PC-9 (cell line): ENCODE data around the gene CDH1. TPM values are rescaled to one million over a fixed set of nuclear protein-coding genes. Genes with fewer than 3 reads are reported as not detected.

Experiments
- BruUV-seq: library from RNA; stranded (reverse); fragments of 400-500 nt; replicated peaks from 2 replicates; lab custom pipeline; 2021; lab: Mats Ljungman, UMichigan
- CTCF ChIA-PET: fragments of 300-600 bp; sonication (Branson Sonifier 250); formaldehyde crosslinking; loops from one replicate; lab custom pipeline; 2022; ENCODE audit warnings: antibody characterized with exemption; lab: Charles Lee
- POLR2A ChIA-PET: fragments of 300-600 bp; sonication (Branson Sonifier 250); formaldehyde crosslinking; loops from one replicate; lab custom pipeline; 2022; ENCODE audit warnings: antibody characterized with exemption; ENCODE audit not compliant: unreplicated experiment; lab: Charles Lee
- DNase-seq, 2 experiments: peaks; one replicate each; pipeline versions ENCODE4 v3.0.0 to v3.0.0-alpha.2; 2015 to 2022; ENCODE audit warnings: mixed read lengths in 1 of 2
- H2AFZ ChIP-seq: fragments of 200-600 bp; sonication (generic); 2 replicates; pipeline ENCODE4 v1.8.1; 2017; ENCODE audit warnings: antibody characterized with exemption
- H3F3A ChIP-seq: fragments of 200-600 bp; sonication (generic); 2 replicates; pipeline ENCODE4 v1.8.1; 2017; ENCODE audit warnings: antibody characterized with exemption, mild to moderate bottlenecking, low read depth; ENCODE audit not compliant: insufficient read depth
- H3K27ac ChIP-seq: fragments of 200-600 bp; sonication (generic); 2 replicates; pipeline ENCODE4 v1.6.1; 2016; ENCODE audit warnings: mixed run types
- H3K27me3 ChIP-seq: fragments of 200-600 bp; sonication (generic); 2 replicates; pipeline ENCODE4 v1.6.1; 2016; ENCODE audit warnings: low read depth, mixed run types; ENCODE audit not compliant: insufficient read depth
- H3K36me3 ChIP-seq: fragments of 200-600 bp; sonication (generic); 2 replicates; pipeline ENCODE4 v1.6.1; 2016; ENCODE audit warnings: low read depth, mixed run types
- H3K4me1 ChIP-seq: fragments of 200-600 bp; sonication (generic); replicated peaks from 2 replicates; pipeline ENCODE4 v1.6.1; 2016; ENCODE audit warnings: mixed run types; ENCODE audit not compliant: insufficient read depth
- H3K4me2 ChIP-seq: fragments of 200-600 bp; sonication (generic); 2 replicates; pipeline ENCODE4 v1.6.1; 2017; ENCODE audit warnings: mixed run types
- H3K4me3 ChIP-seq: fragments of 200-600 bp; sonication (generic); 2 replicates; pipeline ENCODE4 v1.6.1; 2016; ENCODE audit warnings: mixed run types
- H3K79me2 ChIP-seq: fragments of 200-600 bp; sonication (generic); 2 replicates; pipeline ENCODE4 v1.6.1; 2017; ENCODE audit warnings: low read depth, mixed run types
- H3K9me2 ChIP-seq: fragments of 200-600 bp; sonication (generic); 2 replicates; pipeline ENCODE4 v1.8.1; 2017; ENCODE audit warnings: mild to moderate bottlenecking; ENCODE audit not compliant: insufficient read depth
- H3K9me3 ChIP-seq: fragments of 200-600 bp; sonication (generic); 2 replicates; pipeline ENCODE4 v1.8.1; 2016; ENCODE audit warnings: low read depth; ENCODE audit not compliant: insufficient read depth
- H4K20me1 ChIP-seq: fragments of 200-600 bp; sonication (generic); 2 replicates; pipeline ENCODE4 v1.8.1; 2017; ENCODE audit not compliant: insufficient read depth
- EZH2 ChIP-seq: fragments of 200-600 bp; sonication (generic); IDR thresholded peaks from 2 replicates; pipeline ENCODE4 v1.8.0; 2017; ENCODE audit warnings: antibody characterized with exemption, low read depth
- intact Hi-C: fragments of 100-400 bp; cut with micrococcal nuclease; formaldehyde crosslinking; loops from one replicate; pipeline ENCODE4 v1.10.0; 2022; ENCODE audit not compliant: unreplicated experiment
- total RNA-seq: library from RNA; stranded (reverse); gene quantifications from 2 replicates; pipeline ENCODE4 v1.2.3, GENCODE V29; 2021
- TF ChIP-seq, protein P1 (sequence below): fragments of 200-600 bp; sonication (generic); conservative IDR thresholded peaks from 2 replicates; pipeline ENCODE4 v1.6.1; 2017; ENCODE audit warnings: mixed run types, antibody characterized with exemption, mild to moderate bottlenecking, moderate library complexity

Gene CDH1
- total RNA-seq, 1 experiment from 2014 or later, result 120 TPM

DNA sequence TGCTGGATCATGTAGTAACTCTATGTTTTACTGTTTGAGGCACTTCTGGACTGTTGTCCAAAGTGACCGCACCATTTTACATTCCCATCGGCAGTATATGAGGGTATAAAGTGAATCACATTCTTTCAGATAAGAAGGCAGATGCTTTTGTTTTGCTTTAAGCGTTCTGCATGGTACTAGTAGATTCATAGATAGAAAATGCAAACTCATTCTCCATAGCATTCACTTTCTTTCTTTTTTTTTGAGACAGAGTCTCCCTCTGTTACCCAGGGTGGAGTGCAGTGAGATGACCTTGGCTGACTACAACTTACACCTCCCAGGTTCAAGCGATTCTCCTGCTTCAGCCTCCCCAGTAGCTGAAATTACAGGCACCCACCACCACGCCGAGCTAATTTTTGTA lies 146.6 kb downstream of the CDH1 start:
- Histone ChIP-seq H3K79me2 (no peaks in the 10 kb centered on the region), H3K4me1 (no peaks in the 10 kb centered on the region), H3K9me2 (no peaks in the 10 kb centered on the region), H4K20me1 (no peaks in the 10 kb centered on the region), H3K36me3 (no peaks in the 10 kb centered on the region), H2AFZ (no peak overlapping the region), H3K4me3 (no peak overlapping the region), H3K27me3 (no peaks in the 10 kb centered on the region), H3K4me2 (no peak overlapping the region), H3K9me3 (no peaks in the 10 kb centered on the region), H3F3A (no peaks in the 10 kb centered on the region), H3K27ac (no peak overlapping the region)
- ChIA-PET CTCF (no interaction called here), POLR2A (no interaction called here)
- intact Hi-C loops, result no loop called here
- no peak for DNase-seq
- no TSS peak for BruUV-seq
- TF ChIP-seq EZH2, result no peak
- TF ChIP-seq, protein P1, sequence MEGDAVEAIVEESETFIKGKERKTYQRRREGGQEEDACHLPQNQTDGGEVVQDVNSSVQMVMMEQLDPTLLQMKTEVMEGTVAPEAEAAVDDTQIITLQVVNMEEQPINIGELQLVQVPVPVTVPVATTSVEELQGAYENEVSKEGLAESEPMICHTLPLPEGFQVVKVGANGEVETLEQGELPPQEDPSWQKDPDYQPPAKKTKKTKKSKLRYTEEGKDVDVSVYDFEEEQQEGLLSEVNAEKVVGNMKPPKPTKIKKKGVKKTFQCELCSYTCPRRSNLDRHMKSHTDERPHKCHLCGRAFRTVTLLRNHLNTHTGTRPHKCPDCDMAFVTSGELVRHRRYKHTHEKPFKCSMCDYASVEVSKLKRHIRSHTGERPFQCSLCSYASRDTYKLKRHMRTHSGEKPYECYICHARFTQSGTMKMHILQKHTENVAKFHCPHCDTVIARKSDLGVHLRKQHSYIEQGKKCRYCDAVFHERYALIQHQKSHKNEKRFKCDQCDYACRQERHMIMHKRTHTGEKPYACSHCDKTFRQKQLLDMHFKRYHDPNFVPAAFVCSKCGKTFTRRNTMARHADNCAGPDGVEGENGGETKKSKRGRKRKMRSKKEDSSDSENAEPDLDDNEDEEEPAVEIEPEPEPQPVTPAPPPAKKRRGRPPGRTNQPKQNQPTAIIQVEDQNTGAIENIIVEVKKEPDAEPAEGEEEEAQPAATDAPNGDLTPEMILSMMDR, result no peak

DNA sequence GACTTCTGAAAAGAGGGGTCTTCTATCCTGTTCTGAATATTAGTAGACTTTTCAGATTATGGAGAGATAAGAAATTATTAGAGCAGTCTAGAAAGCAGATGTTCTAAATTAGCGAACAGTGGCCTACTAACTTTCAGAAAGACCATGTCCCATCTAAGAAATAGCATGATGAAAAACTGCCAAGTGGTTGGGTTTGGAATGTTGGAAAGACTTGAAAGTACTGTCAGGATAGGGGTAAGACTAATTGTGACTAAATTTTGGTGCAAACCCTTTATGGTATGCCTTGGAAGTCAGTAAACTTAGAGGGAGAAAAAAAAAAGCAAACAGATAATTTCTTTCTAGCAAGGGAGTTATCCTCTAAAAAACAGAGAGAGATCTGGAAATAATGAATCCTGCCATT lies 147.3 kb downstream of the CDH1 start:
- H3K4me1 ChIP-seq, result no peaks in the 10 kb centered on the region
- H3K4me2 ChIP-seq, result no peak overlapping the region
- ChIA-PET CTCF (no interaction called here), POLR2A (no interaction called here)
- H3K36me3 ChIP-seq, result no peaks in the 10 kb centered on the region
- H3F3A ChIP-seq, result no peaks in the 10 kb centered on the region
- no peaks in the 10 kb centered on the region for H3K27me3 ChIP-seq
- no TSS peak for BruUV-seq
- TF ChIP-seq EZH2, result no peak
- TF ChIP-seq, protein P1, result no peak
- no peak overlapping the region for H2AFZ ChIP-seq
- intact Hi-C loops, result no loop called here
- no peak for DNase-seq
- H3K9me2 ChIP-seq, result no peaks in the 10 kb centered on the region
- H4K20me1 ChIP-seq, result no peaks in the 10 kb centered on the region
- H3K4me3 ChIP-seq, result no peak overlapping the region
- no peaks in the 10 kb centered on the region for H3K9me3 ChIP-seq
- H3K79me2 ChIP-seq, result no peaks in the 10 kb centered on the region
- no peak overlapping the region for H3K27ac ChIP-seq

Other genes starting within 250 kb of the CDH1 start
- gene ZFP90, start 198.0 kb upstream of the CDH1 start, total RNA-seq, result 14.5 and 20.5 TPM in 2 replicates
- gene CDH3, start 92.0 kb upstream of the CDH1 start, total RNA-seq, result 70.3 and 81.3 TPM in 2 replicates
- gene TANGO6, start 106.2 kb downstream of the CDH1 start, total RNA-seq, result 4.7 and 5.8 TPM in 2 replicates